CD4-positive, alpha-beta T cell treated with Interleukin-10 for 1 hour (primary cell): ENCODE measurements around the gene RTN3.
"Not testable (repeated sequence)": the region's sequence is repeated elsewhere in the genome, so short reads cannot be mapped to it uniquely, and the experiment has no call there.

ENCODE experiments used
- DNase-seq: peaks from one replicate; pipeline ENCODE4 v3.0.0-alpha.2; 2020

The RTN3 gene

DNA sequence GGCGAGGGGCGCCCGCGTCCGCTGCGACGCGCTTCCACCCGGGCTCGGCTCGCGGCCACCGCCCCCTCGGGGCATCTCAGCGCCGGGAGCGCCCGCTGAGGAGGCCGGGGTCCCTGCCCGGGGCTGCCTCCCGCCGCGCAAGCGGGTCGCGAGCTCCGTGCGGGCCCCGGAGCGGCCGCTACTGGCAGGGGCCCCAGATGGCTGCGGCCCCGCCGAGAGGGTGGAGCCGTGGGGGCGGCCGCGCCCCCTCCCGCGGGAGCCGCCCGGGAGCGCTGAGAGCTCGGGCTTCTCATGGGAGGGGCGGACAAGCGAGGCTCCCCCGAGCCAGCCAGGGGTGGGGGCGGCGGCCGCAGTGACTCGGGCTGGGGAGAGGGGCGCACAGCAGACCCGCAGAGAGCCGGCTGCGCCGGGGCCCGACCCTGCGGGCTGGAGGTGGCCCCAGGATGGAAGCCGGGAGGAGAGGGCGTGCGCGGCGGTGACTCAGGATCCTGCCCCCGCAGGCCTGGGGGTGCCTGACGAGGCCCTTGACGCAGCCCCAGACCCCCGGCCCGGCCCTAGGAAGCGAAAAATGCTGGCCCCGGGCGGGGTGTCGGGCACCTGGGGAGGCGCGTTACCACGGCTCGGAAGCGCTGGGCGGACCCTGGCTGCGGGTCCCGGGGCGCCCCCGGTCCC, 87.9 kb downstream of the RTN3 start:
- peak; percentile 33 for DNase-seq

DNA sequence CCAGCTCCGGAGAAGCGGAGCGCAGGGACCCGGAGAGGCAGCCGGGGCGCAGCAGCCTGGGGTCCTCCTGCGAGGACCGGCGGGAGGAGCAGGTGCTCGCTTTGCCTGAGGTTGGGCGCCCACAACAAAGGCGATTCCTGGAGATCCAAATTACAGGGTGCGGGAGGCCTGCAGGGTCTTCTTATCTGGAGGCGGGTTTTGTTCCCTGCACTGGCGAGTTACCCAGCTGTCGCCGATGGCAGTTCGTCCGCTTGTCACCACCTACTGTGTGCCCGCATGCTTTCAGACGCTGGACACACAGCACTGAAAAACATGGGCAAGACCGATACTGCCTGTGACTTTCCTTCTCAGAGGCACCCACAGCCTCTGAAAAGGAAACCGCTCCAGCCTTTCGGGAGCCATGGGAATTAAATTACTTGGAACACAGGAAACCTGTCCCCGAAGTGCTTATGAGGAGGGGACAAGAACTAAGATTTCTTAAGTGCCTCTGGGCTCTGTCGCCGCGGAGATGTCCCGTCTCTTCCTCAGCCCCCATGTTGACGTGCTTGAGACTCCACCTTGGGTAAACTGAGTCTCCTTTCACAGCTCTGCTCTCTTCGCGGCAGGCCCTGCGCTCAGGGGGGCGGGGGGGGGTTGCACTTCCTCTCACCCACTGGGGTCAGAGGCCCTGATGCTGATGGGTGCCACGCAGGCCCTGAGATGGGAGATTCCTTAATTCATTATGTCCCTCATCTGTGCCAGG, 88.6 kb downstream of the RTN3 start:
- no peak for DNase-seq

DNA sequence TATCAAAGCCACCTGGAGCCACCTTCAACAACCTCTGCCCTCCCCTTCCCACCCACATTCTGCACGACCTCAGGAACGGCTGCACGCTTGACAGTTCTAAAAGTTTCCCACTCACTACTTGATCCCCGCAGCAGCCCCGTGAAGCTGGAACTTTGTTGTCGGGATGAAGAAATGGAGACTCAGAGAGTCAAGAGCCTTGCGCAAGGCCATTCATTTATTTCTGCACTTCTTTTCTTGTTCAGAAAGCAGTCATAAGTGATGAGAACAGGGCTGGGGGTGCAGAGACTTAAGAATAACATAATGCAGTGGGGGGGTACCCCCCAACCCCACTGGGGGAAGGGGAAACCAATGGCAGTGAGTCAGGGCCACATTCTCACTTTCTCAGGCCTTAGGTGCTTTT, 89.5 kb downstream of the RTN3 start:
- no peak for DNase-seq

DNA sequence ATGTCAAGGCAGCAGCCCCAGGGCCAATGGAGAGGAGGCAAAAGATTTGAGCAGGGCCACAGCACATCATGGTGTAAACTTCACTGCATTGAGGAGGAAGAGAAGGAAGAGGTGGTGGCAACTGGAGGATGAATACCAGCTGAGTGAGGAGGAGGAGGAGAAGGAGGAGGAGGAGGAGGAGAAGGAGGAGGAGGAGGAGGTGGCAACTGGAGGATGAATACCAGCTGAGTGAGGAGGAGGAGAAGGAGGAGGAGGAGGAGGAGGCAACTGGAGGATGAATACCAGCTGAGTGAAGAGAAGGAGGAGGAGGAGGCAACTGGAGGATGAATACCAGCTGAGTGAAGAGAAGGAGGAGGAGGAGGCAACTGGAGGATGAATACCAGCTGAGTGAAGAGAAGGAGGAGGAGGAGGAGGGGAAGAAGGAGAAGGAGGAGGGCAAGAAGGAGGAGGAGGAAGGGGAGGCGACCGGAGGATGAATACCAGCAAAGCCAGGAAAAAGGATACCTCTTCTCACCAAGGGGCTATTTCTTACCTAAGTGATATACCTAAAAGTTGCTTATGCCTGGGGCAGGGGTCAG, 90.5 kb downstream of the RTN3 start:
- DNase-seq: not testable (repeated sequence)

DNA sequence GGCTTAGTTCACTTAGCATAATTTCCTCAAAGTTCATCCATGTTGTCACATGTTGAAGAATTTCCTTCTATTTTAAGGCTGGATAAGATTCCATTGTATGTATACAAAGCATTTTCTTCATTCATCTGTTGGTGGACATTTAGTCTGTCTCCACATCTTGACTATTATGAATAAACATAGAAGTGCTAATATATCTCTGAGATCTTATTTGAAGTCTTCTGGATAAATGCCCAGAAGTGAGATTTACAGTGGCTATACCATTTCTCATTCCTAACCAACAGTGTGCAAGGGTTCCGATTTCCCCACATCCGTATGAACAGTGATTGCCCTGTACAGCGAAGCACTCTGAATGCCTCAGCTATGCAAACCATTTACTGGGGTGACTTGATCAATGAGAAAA, 93.9 kb downstream of the RTN3 start:
- no peak for DNase-seq

DNA sequence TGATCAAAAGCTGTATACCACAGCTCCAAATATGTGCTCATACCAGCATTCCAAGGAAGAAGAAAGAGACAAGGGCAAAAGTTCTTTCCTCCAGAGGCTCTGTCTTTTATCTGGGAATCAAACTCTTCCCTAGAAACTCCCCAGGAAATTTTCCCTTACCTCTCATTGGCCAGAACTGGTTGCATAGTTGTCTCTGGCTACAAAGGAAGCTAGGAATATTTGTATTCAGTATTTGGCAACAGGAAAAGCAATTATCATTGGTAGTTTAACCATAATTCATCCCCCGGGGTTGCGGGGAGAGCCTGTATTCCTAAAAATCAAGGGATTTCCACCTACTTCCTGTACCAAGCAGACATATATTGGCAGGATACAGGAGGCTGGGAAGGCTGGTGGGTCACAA, 97.7 kb downstream of the RTN3 start:
- DNase-seq: no peak

DNA sequence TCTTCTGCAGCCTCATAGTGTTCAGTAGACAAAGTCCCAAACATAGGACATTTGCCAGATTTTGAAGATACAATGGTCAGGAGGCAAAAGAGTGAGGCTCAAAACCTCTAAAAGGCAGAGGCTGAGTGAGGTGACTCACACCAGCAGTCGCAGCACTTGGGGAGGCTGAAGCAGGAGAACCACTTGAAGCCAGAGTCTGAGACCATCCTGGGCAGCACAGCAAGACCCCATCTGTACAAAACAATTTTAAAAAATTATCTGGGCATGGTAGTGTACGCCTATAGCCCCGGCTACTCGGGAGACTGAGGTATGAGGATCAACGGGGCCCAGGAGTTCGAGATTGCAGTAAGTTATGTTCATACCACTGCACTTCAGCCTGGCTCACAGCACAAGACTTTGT, 101.4 kb downstream of the RTN3 start:
- DNase-seq: no peak

DNA sequence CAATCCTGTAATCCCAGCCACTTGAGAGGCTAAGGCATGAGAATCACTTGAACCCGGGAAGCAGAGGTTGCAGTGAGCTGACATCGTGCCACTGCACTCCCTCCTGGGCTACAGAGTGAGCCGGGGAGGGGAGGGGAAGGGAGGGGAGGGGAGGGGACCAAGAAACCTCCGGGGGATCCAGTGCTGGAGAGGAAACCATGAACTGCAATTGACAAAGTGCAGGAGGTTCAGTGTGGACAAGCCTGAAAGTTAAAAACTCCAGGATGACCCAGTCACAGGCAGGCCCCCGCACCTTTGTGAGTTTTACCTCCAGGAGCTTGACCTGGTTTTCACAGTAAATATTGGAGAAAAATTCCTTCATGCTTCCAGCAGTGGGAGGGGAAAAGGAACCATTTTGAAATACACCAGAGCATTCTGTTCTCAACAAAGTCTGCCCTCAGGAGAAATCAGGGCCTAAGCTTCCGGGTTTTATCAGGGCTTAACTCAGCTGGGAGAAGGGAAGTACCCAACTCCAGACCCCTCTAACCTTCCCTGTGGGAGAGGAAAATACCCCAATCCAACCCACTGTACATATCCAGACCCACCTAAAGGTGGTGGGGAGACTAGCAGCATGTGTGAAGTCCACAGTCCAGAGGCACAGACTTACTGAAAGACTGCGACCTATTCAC, 102.8 kb downstream of the RTN3 start:
- no peak for DNase-seq

DNA sequence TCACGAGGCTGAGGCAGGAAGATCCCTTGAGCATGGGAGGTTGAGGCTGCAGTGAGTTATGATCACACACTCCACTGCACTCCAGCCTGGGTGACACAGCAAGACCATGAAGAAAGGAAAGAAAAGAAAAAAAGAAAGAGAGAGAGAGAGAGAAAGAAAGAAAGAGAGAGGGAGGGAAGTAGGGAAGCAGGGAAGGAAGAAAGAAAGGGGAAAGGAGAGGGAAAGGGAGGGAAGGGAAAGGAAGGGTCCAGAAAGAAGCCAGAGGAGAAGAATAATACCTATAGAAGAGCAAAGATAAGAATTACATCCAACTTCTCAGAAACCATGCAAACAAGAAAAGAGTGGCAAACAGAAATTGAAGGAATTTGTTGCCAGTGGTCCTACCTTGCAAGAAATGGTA, 104.5 kb downstream of the RTN3 start:
- DNase-seq: no peak

DNA sequence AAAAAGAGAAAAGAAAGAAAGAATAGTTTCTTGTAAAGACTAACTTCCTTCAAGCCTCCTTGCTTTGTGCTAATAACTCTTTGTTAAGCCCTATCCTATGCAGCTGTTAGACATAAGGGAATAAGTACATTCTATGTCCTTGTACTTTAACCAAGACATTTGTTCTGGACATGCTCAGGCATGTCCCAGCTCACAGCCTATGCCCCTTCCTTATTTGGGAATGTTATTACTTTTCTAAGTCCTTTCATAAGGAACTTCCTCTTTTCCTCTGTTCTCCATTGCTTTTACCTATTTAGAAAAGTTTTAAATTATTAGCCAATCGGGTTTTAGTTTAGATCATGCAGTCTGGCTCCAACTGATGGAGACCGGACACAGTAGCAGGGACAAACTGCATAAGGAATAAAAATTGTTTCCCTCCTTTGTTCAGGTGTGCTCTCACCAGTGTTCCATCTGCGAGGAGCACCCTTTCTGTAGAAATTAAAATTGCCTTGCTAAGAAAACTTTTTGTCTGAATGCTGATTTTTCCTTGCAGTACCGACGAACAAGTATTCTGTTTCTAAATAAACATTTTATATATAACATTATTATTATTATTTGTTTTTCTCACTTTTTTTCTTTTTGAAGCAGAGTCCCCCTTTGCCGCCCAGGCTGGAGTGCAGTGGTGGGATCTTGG, 110.3 kb downstream of the RTN3 start:
- no peak for DNase-seq

DNA sequence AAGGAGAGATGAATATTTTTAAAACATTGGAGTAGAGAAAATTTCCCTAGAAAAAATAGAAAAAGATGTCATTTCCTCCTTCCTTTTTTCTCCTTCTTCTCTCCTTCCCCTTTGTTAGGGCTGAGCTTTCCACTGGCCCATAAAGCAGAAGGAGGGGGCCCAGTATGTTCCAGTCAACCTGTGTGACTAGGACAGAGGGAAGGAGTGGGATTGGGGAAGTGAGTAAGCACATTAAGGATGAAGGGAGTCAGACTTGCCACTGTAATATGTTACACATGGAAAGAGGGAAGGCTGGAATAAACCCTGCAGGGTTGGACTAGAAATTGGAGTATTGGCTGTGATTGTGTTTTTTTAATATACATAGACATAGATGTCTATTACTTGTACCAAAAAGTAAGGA, 111.9 kb downstream of the RTN3 start:
- DNase-seq: no peak

DNA sequence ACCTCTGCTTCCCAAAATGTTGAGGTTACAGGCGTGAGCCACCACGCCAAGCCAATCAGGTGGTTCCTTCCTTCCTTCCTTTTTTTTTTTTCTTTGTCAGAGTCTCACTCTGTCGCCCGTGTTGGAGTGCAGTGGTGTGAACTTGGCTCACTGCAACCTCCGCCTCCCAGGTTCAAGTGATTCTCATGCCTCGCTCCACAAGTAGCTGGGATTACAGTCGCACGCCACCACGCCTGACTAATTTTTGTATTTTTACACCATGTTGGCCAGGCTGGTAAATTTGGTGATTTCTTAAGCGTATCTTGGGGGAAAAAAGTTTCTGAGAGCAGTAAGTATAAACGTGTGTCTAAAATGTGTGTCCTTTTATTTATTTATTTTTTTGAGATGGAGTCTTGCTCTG, 113.8 kb downstream of the RTN3 start:
- no peak for DNase-seq

DNA sequence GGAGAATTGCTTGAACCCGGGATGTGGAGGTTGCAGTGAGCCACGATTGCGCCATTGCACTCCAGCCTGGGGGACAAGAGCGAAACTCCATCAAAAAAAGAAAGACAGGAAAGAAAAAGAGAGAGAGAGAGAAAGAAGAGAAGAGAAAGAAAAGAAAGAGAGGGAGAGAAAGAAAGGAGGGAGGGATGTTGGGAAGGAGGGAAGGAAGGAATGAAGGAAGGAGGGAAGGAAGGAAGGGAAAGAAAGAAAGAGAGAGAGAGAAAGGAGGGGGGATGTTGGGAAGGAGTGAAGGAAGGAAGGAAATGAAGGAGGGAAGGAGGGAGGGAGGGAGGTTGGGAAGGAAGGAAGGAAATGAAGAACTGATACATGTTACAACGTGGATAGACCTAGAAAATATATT, 119.6 kb downstream of the RTN3 start:
- no peak for DNase-seq

DNA sequence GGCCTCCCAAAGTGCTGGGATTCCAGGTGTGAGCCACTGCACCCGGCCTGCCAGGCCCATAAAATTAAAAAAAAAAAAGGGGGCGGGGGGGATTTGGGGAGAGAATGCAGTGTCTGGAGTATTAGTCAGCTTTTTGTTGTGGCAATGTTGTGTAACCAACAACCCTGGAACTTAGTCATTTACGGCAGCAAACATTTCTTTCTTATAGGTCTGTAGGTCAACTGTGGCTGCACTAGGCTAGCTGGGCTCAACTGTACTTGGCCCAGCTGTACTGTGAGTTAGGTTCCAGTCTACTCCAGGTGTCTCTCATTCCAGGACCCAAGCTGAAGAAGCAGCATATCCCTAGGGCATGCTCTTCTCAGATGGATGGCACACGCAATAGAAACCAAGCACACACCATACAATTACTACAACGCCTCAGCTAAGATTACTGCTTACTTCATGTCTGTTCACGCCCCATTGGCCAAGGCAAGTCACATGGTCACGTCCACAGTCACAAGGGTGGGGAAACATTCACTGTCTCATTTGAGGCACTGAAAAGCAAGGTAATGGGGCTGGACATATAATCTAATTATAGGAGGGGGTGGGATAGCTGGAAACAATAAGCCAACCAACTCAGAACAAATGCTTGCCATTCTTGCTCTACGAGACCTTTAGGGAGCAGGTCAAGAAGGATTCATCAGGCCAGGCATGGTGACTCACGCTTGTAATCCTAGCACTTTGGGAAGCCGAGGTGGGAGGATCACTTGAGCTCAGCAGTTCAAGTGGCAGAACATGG, 121.5 kb downstream of the RTN3 start:
- DNase-seq: no peak

DNA sequence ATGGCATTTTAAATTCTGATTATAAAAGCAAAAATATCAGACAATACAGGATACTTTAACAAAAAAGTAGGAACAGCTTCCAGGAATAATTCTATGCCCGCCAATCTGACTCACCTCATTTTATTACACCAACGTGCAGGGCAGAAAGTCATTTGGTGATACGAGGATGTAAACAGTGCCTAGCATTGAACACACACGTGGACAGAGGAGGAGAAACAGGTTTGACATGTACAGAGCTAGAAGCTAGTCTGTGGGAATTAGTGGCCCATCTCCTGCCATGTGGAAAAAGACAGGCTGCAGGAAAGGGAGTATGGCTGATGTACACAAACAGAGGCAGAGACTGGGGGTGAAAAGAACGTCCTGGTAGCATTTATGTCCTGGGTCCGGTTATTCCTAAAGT, 123.0 kb downstream of the RTN3 start:
- DNase-seq: no peak

DNA sequence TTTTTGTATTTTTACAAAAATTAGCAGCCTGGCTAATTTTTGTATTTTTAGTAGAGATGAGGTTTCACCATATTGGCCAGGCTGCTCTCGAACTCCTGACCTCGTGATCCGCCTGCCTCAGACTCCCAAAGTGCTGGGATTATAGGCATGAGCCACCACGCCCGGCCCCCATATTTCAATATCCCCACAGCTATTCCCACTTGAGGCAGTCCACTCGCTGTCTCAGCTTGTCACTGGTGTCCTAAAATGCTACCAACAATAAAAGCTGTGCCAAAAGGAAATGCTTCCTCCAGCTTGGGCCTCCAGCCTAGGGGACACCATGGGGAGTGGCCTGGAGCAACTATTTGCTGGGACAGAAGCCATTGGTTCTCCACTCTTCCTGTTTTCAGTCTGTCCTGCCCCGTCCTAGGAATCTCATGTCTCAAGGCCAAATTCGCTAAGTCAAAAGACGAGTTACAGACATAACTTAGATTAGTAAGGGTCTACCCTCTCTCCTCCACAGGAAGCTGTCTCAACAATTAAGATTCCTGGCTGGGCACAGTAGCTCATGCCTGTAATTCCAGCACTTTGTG, 124.6 kb downstream of the RTN3 start:
- DNase-seq: no peak
